Mucosa of rectum (tissue), 2 donors: ENCODE measurements around the gene PRDM10.

Source experiments
- H3K27ac ChIP-seq, 2 donors: one replicate each; pipeline ENCODE4 v1.7.0; 2013; ENCODE audit warnings: inconsistent platforms in 2 of 2, low read depth in 2 of 2, low read length in 2 of 2
- H3K27me3 ChIP-seq, 2 donors: one replicate each; pipeline ENCODE4 v1.7.0; 2013; ENCODE audit warnings: low read length in 2 of 2; ENCODE audit not compliant: control insufficient read depth in 2 of 2, insufficient read depth in 2 of 2
- H3K36me3 ChIP-seq, 2 donors: one replicate each; pipeline ENCODE4 v1.7.0; 2013; ENCODE audit warnings: low read length in 2 of 2; ENCODE audit not compliant: control insufficient read depth in 2 of 2, insufficient read depth in 2 of 2
- H3K4me1 ChIP-seq, 2 donors: one replicate each; pipeline ENCODE4 v1.7.0; 2013; ENCODE audit warnings: low read length in 2 of 2, mild to moderate bottlenecking in 1 of 2; ENCODE audit not compliant: control insufficient read depth in 2 of 2, insufficient read depth in 2 of 2
- H3K4me3 ChIP-seq, 2 donors: one replicate each; pipeline ENCODE4 v1.7.0; 2013; ENCODE audit warnings: low read length in 2 of 2
- H3K9ac ChIP-seq, 2 donors: one replicate each; pipeline ENCODE4 v1.7.0; 2013; ENCODE audit warnings: low read length in 2 of 2, low read depth in 1 of 2, mild to moderate bottlenecking in 1 of 2
- H3K9me3 ChIP-seq, 2 donors: one replicate each; pipeline ENCODE4 v1.7.0; 2013; ENCODE audit warnings: low read length in 2 of 2; ENCODE audit not compliant: control insufficient read depth in 2 of 2
- donor health status: healthy.
- donor health status: Normal muscosa, but diverticular disease.

Gene PRDM10

GRCh38 chr11:130002352-130002845 is at the start of gene PRDM10:
TSS of gene PRDM10 (minus strand) at chr11:130002835. CDS start at chr11:129960964, 41,871 bp downstream.
- H3K27ac ChIP-seq, result peak within 1 kb of the TSS; percentile 98 to 99

GRCh38 chr11:130051082-130051481 is 48.4 kb upstream of the PRDM10 start:
- H3K9ac ChIP-seq, result no peak overlapping the region
- no peaks in the 10 kb centered on the region for H3K36me3 ChIP-seq
- H3K4me1 ChIP-seq, result peaks cover 0 to 7% of the 10 kb centered on the region in 2 donors
- H3K4me3 ChIP-seq, result no peak overlapping the region
- no peaks in the 10 kb centered on the region for H3K27me3 ChIP-seq
- H3K9me3 ChIP-seq, result no peaks in the 10 kb centered on the region
- H3K27ac ChIP-seq, result no peak overlapping the region

More at GRCh38 chr11:130002352-130002845, at the start of gene PRDM10:
- Histone ChIP-seq H3K36me3 (no peaks in the 10 kb centered on the region), H3K4me3 (peak within 1 kb of the TSS; percentile 87 to 89), H3K4me1 (peaks cover 14 to 22% of the 10 kb centered on the region in 2 donors), H3K27me3 (no peaks in the 10 kb centered on the region), H3K9ac (peak within 1 kb of the TSS; percentile 93 to 98), H3K9me3 (no peaks in the 10 kb centered on the region)

- Histone ChIP-seq H3K9ac (no peak overlapping the region), H3K27ac (no peak overlapping the region), H3K27me3 (no peaks in the 10 kb centered on the region), H3K4me1 (peaks cover 0 to 7% of the 10 kb centered on the region in 2 donors), H3K9me3 (no peaks in the 10 kb centered on the region), H3K36me3 (no peaks in the 10 kb centered on the region), H3K4me3 (no peak overlapping the region)
These were observed 47.6 kb upstream of the PRDM10 start for GRCh38 chr11:130050257-130050656.

- Histone ChIP-seq H3K9me3 (no peaks in the 10 kb centered on the region), H3K36me3 (no peaks in the 10 kb centered on the region), H3K9ac (no peak overlapping the region), H3K4me1 (peaks cover 0 to 7% of the 10 kb centered on the region in 2 donors), H3K27ac (no peak overlapping the region), H3K27me3 (no peaks in the 10 kb centered on the region), H3K4me3 (no peak overlapping the region)
These were observed 46.7 kb upstream of the PRDM10 start for GRCh38 chr11:130049328-130049771.

GRCh38 chr11:130047141-130047540 is 44.5 kb upstream of the PRDM10 start:
- Histone ChIP-seq H3K27ac (no peak overlapping the region), H3K4me3 (no peak overlapping the region), H3K36me3 (no peaks in the 10 kb centered on the region), H3K4me1 (peaks cover 0 to 7% of the 10 kb centered on the region in 2 donors), H3K27me3 (no peaks in the 10 kb centered on the region), H3K9ac (no peak overlapping the region), H3K9me3 (no peaks in the 10 kb centered on the region)

- Histone ChIP-seq H3K27me3 (no peaks in the 10 kb centered on the region), H3K27ac (no peak overlapping the region), H3K36me3 (no peaks in the 10 kb centered on the region), H3K4me1 (no peaks in the 10 kb centered on the region), H3K9ac (no peak overlapping the region), H3K9me3 (no peaks in the 10 kb centered on the region), H3K4me3 (no peak overlapping the region)
These were observed 40.9 kb upstream of the PRDM10 start for GRCh38 chr11:130043575-130043974.

GRCh38 chr11:130042093-130042591 is 39.5 kb upstream of the PRDM10 start:
- no peaks in the 10 kb centered on the region for H3K36me3 ChIP-seq

GRCh38 chr11:130040281-130040940 is 37.8 kb upstream of the PRDM10 start:
- Histone ChIP-seq H3K9ac (no peak overlapping the region), H3K4me3 (no peak overlapping the region), H3K27ac (no peak overlapping the region), H3K36me3 (no peaks in the 10 kb centered on the region), H3K9me3 (no peaks in the 10 kb centered on the region), H3K4me1 (no peaks in the 10 kb centered on the region), H3K27me3 (no peaks in the 10 kb centered on the region)

More at GRCh38 chr11:130042093-130042591, 39.5 kb upstream of the PRDM10 start:
- Histone ChIP-seq H3K27me3 (no peaks in the 10 kb centered on the region), H3K9me3 (no peaks in the 10 kb centered on the region), H3K9ac (no peak overlapping the region), H3K27ac (no peak overlapping the region), H3K4me1 (no peaks in the 10 kb centered on the region), H3K4me3 (no peak overlapping the region)

- H3K36me3 ChIP-seq, result no peaks in the 10 kb centered on the region
- no peak overlapping the region for H3K27ac ChIP-seq
- H3K9me3 ChIP-seq, result no peaks in the 10 kb centered on the region
- H3K9ac ChIP-seq, result no peak overlapping the region
- no peak overlapping the region for H3K4me3 ChIP-seq
- no peaks in the 10 kb centered on the region for H3K4me1 ChIP-seq
- H3K27me3 ChIP-seq, result no peaks in the 10 kb centered on the region
These were observed 35.4 kb upstream of the PRDM10 start for GRCh38 chr11:130037881-130038585.

GRCh38 chr11:130037058-130037457 is 34.4 kb upstream of the PRDM10 start:
- H3K27ac ChIP-seq, result no peak overlapping the region
- H3K4me3 ChIP-seq, result no peak overlapping the region
- H3K4me1 ChIP-seq, result no peaks in the 10 kb centered on the region
- H3K9me3 ChIP-seq, result no peaks in the 10 kb centered on the region
- H3K9ac ChIP-seq, result no peak overlapping the region
- H3K36me3 ChIP-seq, result no peaks in the 10 kb centered on the region
- no peaks in the 10 kb centered on the region for H3K27me3 ChIP-seq
